Stimulated activated CD4-positive, alpha-beta T cell treated with anti-CD3 and anti-CD28 coated beads, Interleukin-4, amount 100 ng/mL, for 1 hour (primary cell): ENCODE results near the gene IFITM5.
"Not testable (repeated sequence)": the region's sequence is repeated elsewhere in the genome, so short reads cannot be mapped to it uniquely, and the experiment has no call there.

ENCODE experiments used
- DNase-seq: peaks from one replicate; pipeline ENCODE4 v3.0.0-alpha.2; 2020

IFITM5 gene

DNA sequence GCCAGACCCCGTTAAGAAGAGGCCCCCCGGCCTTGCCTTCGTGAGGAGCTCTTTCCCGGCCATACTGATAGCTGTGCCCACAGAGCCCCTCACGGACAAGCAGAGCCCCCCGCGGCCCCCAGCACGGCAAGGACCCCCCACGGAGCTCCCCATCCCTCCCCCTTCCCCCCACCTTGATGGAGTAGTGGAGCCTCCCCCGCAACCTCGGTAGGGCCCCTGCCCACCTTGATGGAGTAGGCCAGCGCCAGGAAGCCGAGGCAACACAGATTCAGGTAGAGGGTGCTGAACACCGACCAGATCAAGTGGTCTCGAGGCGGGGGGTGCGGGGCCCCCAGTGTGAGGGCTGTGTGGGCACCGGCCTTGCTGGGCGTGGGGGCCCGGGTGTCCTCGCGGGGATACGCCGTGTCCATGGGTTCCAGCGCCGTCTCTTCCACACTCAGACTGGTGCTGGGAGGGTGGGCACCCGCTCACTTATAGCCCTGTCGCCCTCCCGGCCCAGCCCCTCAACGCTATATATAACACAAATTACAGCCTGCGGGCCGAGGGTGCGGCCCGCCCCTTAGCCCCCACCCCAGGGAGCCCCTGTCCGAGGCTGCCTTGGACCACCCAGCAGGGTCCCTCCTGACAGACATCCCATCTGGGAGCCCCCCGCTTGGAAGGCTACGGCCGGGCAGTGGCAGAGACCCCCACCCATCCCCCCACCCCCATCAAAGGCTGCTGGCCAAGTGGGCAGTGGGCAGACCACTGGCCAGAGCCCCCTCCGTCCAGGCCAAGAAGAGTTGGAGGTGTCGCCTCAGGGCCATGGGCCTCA is at the start of gene IFITM5:
IFITM5 (minus strand) TSS at position 446 of the 811 bp plus-strand sequence; CDS start at position 410, 36 bp downstream.
- no peak for DNase-seq

GRCh38 chr11:346529-346928 is 47.2 kb upstream of the IFITM5 start:
- DNase-seq: no peak

DNA sequence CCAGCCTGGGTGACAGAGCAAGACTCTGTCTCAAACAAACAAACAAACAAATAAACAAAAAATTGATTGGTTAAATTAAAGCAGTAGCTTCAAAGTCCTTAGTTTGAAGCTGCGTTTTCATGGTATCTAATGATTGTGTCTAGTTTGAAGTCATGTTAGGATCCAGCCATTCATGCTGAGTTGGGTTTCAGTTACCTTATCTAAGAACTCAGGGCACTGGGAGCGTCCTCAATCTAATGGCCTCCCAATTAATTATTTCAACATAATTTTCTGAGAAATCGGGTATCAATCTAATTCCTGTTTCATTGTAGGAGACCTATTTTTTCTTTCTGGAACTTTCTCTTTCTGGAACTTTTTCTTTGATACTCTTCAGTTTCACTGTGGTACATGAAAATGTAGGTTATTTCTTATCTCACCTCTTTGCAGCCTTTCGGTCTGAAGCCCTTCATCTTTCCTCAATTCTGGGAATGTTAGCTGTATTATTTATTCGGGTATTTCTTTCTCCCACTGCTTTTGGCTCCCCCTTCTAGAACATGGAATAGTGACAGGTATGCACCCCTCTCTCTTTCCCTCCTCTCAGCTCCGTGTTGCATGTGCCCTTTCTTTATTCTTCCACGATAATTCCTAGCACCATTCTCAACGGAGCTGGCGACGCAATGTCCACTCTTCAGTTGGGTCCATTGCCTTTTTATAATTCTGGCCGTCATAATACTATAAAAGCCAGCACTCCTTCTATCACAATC is 45.7 kb upstream of the IFITM5 start:
- no peak for DNase-seq

GRCh38 chr11:342328-342727 is 43.0 kb upstream of the IFITM5 start:
- DNase-seq: no peak

DNA sequence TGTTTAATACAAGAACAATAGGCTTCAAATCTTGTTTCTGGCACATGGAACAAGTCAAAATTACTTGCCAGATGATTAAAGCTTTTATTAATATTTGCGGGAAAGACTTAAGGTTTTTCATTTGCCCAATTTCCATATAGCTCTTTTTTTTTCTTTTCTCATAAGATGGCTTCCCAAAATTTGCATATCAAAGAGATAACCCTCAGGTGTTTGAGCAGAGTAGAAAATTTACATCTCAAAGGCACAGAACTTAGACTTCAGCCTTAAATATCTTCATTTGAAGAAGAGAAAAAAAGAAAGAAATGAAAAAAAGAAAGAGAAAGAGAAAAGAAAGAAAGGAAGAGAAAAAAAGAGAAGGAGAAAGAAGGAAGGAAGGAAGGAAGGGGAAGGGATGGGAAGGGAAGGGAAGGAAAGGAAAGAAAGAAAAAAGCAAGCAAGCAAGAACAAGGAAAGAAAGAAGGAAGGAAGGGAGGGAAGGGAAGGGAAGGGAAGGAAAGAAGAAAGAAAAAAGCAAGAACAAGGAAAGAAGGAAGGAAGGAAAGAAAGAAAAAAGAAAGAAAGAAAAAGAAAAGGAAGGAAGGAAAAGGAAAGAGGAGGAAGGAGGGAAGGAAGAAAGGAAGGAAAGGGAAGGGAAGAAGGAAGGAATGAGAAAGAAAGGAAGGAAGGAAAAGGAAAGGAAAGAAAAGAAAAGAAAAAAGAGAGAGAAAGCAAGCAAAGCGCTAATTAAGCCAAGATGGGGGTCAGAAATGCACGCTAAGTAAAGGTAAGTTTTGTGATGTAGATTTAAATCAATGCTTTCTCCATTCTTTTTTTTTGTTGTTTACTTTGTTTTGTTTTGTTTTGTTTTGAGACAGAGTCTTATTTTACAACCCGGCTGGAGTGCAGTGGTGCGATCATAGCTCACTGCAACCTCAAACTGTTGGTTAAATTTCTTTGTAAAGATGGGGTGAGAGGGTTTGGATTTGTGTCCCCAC is 41.5 kb upstream of the IFITM5 start:
- no peak for DNase-seq

- no peak for DNase-seq
These were observed 40.6 kb upstream of the IFITM5 start for GRCh38 chr11:339963-340362.

- DNase-seq: no peak
These were observed 38.4 kb upstream of the IFITM5 start for GRCh38 chr11:337711-338110.

DNA sequence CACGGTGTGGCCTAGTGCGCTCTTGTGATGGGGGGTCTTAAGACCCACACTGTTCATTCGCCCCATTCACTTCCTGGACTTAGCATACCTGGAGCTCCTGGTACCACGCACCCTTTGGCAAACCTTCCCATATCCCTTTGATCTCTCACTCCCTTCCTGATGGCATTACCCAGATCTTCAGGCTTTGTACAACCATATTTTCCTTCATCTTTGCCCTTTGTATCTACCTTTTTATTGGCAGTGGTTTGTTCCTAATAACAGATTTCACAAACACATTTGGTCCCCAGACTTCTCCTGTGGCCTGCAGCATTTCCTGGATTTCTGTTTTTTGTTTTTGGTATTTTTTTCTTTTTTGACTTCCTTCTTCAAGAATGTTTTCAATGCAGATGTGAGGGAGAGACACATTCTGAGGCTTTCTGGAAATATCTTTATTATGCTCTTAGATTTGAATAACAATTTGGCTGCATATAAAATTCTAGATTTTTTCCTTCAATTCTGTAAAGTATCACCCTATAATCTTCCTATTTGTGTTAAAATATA is 37.4 kb upstream of the IFITM5 start:
- DNase-seq: no peak

- no peak for DNase-seq
These were observed 36.7 kb upstream of the IFITM5 start for GRCh38 chr11:335779-336658.

DNA sequence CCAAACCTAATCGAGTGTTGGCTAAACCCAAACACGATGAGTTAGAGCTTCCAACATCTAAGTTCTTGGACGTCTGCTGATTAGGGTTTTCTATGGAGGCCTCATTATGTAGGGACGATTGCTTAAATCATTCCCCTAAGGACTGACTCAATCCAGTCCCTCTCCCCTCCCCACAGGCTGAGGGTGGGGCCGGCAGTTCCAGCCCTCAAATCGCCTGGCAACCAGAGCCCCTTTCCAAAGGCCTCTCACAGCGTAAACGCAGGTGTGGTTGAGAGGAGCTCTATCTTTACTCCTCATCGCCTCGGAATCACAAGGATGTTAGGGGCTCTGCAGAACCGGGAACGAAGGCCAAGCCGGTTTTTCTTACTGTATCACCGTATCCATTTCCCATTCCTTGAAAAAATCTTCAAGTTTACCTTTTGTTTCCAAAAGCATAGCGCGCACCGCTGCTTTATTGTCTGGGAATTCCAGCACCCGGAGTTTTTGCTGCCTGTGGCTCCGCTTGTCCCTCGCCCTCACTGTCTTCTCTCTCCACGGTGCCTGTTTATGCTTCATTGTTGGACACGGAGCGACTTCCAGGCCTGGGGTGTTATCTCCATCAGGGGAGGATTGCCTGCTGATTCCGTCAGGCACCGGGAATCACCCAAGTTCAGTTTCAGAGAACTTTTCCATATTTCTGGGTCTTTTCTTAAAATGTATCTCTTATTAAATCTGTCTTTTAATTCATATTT is 35.1 kb upstream of the IFITM5 start:
- no peak for DNase-seq

- not testable (repeated sequence) for DNase-seq
These were observed 34.4 kb upstream of the IFITM5 start for GRCh38 chr11:333616-334263.

DNA sequence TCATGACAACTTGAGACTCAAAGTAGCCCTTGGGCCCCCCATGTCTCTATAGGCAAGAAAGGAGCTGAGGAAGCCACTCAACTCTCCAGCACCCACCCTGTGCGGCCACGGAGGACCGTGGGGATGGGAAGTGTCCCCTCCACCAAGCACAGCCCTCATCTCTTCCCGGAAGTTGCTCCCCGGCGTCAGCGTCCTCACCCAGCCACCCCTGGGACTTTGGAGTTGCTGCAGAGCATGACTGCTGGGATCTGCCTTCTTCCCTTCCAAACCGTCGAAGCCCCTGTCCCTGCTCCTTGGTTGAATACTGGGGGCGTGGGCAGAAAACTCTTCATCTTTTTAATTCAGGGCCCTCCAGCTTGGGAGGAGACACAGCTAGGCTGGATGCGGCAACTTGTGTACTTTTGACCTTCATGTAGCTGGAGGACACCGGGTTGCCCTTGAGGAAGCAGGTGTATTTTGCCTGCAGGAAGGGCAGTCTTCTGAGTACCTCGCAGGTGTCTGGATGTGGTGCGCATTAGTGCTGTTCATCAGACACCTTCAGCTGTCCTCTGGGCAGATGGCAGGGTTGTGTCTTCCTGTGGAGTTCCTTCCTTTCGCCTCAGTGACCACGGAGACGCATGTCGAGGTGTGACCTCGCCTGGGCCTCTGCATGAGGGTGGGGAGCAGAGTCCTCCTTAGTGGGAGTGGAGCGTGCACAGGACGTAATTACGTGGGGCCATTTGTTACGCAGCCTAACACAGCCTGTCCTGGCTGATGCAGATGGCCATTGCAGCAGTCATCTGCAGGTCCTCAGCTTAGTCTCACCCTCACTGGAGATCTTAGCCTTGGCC is 33.5 kb upstream of the IFITM5 start:
- DNase-seq: no peak

- DNase-seq: no peak
These were observed 32.2 kb upstream of the IFITM5 start for GRCh38 chr11:331358-332060.

- no peak for DNase-seq
These were observed 31.5 kb upstream of the IFITM5 start for GRCh38 chr11:330694-331357.

GRCh38 chr11:330307-330693 is 31.0 kb upstream of the IFITM5 start:
- no peak for DNase-seq

DNA sequence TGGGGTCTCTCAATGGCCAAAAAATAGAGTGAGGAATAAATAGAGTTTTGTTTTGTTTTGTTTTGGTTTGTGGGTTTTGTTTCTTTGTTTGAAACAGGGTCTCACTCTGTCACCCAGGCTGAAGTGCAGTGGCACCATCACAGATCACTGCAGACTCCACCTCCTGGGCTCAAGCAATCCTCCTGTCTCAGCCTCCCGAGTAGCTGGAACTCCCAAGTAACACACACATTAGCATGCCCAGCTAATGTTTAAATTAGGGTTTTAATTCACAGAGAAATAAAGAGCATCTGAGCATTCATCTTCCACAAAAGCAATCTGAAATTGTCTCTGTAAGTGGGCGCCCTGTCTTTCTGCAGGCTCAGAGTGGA is 30.5 kb upstream of the IFITM5 start:
- DNase-seq: no peak

GRCh38 chr11:328516-329100 is 29.3 kb upstream of the IFITM5 start:
- DNase-seq: not testable (repeated sequence)

- no peak for DNase-seq
These were observed 28.7 kb upstream of the IFITM5 start for GRCh38 chr11:328012-328411.
